Measurements from ENCODE around the gene CAMKMT. TPM values are rescaled to one million over a fixed set of nuclear protein-coding genes. Genes with fewer than 3 reads are reported as not detected.

The CAMKMT gene
- total RNA-seq, 1 donor, result 15.0 TPM

DNA sequence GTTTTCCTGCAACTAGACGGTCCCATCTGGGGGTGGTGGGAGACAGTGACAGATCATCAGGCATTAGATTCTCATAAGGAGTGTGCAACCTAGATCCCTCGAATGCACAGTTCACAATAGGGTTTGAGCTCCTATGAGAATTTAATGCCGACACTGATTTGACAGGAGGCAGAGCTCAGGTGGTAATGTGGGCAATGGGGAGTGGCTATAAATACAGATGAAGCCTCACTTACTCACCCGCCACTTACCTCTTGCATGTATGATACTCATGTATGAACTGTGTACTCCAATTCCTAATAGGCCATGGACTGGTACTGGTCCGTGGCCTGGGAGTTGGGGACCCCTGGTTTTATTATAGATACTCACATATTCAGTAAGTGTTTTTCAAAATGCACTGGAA is 457.3 kb downstream of the CAMKMT start:
- TF ChIP-seq, protein P1, sequence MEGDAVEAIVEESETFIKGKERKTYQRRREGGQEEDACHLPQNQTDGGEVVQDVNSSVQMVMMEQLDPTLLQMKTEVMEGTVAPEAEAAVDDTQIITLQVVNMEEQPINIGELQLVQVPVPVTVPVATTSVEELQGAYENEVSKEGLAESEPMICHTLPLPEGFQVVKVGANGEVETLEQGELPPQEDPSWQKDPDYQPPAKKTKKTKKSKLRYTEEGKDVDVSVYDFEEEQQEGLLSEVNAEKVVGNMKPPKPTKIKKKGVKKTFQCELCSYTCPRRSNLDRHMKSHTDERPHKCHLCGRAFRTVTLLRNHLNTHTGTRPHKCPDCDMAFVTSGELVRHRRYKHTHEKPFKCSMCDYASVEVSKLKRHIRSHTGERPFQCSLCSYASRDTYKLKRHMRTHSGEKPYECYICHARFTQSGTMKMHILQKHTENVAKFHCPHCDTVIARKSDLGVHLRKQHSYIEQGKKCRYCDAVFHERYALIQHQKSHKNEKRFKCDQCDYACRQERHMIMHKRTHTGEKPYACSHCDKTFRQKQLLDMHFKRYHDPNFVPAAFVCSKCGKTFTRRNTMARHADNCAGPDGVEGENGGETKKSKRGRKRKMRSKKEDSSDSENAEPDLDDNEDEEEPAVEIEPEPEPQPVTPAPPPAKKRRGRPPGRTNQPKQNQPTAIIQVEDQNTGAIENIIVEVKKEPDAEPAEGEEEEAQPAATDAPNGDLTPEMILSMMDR (IDR thresholded peaks at IDR 0.05; ENCODE audit: insufficient read depth, low read length), result no peak
- no peak overlapping the region for H3K4me3 ChIP-seq (ENCODE audit: low read depth, low read length)
- DNase-seq (ENCODE audit: low read depth), result no peak

GRCh38 chr2:44821500-44821899 is 459.8 kb downstream of the CAMKMT start:
- no peak overlapping the region for H3K4me3 ChIP-seq (ENCODE audit: low read depth, low read length)
- DNase-seq (ENCODE audit: low read depth), result no peak
- TF ChIP-seq, protein P1 (IDR thresholded peaks at IDR 0.05; ENCODE audit: insufficient read depth, low read length), result no peak

DNA sequence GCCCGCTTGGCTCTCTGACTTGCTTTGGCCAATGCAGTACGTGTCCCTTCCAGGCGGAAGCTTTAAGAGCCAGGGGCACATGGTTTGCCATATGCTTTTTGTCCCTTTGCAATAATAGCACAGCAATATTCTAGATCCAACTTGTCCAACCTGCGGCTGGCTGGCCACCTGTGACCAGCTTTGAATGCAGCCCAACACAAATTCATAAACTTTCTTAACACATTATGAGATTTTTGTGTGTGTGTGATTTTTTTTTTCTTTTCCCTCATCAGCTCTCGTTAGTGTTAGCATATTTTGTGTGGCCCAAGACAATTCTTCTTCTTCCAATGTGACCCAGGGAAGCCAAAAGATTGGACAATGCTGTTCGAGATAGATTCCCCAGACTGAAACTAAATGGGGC is 460.4 kb downstream of the CAMKMT start:
- DNase-seq (ENCODE audit: low read depth), result no peak
- no peak overlapping the region for H3K4me3 ChIP-seq (ENCODE audit: low read depth, low read length)
- TF ChIP-seq, protein P1 (IDR thresholded peaks at IDR 0.05; ENCODE audit: insufficient read depth, low read length), result no peak

Other genes with a start within 250 kb of the CAMKMT start
- 30.0 and 57.9 TPM in 2 replicates for gene PPM1B, start 193.1 kb upstream of the CAMKMT start, total RNA-seq (ENCODE audit: low replicate concordance)
- not detected in 2 replicates for gene SLC3A1, start 86.5 kb upstream of the CAMKMT start, total RNA-seq (ENCODE audit: low replicate concordance)
- 31.3 and 78.4 TPM in 2 replicates for gene PREPL, start 453 bp upstream of the CAMKMT start, total RNA-seq (ENCODE audit: low replicate concordance)

All from fibroblast of the aortic adventitia (primary cell).